ENCODE measurements around the gene CRTAP.
"Not testable (repeated sequence)": the region's sequence is repeated elsewhere in the genome, so short reads cannot be mapped to it uniquely, and the experiment has no call there.

The CRTAP gene

DNA sequence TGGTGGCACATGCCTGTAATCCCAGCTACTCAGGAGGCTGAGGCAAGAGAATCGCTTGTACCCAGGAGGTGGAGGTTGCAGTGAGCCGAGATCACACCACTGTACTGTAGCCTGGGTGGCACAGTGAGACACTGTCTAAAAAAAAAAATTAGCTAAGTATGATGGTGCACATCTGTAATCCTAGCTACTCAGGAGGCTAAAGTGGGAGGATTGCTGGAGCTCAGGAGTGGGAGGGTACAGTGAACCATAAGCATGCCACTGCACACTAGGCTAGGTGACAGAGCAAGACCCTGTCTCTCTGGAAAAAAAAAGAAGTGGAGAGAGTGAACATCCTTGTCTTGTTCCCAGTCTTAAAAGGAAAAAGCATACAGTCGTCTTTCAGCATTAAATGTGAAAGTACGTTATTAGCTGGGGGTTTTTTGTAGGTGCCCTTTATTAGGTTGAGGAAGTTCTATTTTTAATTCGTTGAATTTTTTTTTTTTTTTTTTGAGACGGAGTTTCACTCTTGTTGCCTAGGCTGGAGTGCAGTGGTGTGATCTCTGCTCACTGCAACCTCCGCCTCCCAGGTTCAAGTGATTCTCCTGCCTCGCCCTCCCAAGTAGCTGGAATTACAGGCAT is 25.3 kb downstream of the CRTAP start:
- DNase-seq (ENCODE audit: low spot score); FAIRE-seq: not testable (repeated sequence)

- DNase-seq (ENCODE audit: low spot score) (no peak), FAIRE-seq (no peak)
These were observed 26.2 kb downstream of the CRTAP start for GRCh38 chr3:33139996-33140395.

DNA sequence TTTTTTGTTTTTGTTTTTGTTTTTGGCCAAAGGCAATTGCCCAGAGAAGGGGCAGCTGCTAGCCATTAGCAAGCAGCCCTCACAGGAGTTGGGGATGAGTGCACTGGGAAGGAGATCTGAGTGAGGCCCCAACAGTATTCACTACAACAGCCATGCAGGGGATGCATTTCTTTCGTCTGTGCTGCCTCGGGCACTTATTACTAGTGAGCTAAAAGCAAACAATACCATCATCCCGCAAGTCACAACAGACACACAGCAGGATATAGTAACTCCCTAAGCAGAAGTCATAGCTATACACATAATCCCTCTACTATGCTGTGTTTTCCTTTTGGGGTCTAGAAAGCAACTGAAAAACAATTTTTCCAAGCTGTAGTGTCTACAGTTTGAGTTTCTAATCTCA is 27.2 kb downstream of the CRTAP start:
- FAIRE-seq = no peak
- DNase-seq (ENCODE audit: low spot score) = no peak

DNA sequence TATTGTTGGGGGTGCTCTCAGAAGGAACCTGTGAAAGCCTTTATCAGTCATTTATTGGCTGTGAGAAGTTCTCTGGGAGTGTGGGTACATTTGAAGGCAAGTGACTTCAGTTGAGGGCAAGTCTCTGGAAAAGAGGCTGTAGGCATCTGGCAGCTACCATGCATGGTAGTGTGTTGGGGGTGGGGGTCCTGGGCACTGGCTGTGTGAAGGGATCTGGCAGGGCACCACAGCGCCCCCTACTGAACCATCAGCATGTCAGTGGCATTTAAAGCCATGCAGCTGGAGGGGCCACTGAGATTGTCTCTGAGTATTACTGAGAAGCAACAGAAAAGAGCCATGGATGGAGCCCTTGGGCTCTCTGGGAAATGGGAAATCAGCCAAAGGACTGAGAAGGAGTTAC is 30.6 kb downstream of the CRTAP start:
- FAIRE-seq = no peak
- DNase-seq (ENCODE audit: low spot score) = peak; percentile 30

DNA sequence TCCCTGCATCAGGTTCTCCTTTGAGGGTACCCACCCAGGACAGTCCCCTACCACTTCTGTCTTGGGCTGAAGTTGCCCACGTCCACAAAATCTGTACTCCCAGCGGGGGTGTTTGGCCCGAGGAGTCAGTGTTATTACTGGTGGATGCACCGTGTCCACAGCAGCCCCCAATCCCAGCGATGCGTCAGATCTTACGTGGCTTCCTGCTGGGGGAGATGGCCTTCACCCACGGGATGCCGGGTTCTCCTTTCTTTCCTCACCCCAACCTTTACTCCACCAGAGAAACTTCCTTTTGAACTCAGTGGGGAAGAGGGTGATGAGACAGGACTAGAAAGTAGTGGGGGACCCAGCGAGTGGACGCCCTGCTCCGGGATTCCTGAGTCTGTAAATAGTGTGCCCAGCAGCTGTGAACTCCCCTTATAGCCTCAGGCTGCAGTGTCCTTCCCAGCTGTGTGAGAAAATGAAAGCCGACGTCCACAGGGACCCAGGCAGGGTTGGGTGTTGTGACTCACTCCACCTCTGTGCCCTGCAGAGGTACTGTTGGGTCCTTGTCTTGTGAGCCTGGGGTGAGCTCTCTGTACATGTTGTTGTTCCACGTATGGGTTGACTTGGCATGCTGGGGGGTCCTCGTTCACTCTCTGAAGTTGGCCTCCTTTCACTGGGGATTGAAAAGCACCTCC is 31.5 kb downstream of the CRTAP start:
- no peak for DNase-seq (ENCODE audit: low spot score)
- no peak for FAIRE-seq

DNA sequence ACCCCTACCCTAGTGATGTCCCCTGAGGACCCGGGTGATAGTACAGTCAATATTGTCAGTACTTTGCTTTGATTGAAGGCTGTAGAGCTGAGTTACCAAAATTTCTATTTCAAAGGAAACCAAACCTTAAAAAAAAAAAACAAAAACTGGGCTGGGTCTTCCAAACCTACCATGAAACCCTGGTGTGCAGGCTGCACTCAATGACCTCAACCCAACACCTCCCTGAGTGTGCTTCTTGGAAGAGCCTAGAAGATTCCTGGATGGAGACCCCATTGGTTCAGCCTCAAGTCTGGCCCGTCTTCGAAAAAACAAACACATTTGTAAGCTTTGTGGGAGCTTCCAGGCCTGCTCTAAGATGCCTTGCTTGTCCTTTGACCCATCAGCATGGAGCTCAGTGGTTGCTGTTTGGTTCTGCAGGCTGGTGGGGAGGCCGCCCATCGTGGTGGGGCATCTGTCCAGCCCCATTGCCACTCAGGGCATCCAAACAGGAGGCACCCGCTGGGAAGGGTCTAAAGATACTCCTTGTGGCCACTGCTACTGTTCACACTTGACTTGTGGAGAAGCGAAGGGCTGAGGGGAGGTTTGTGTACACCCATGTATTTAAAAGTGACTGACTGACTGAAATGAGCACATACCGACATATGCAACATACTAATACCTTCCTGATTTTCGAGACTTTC is 32.2 kb downstream of the CRTAP start:
- FAIRE-seq = no peak
- no peak for DNase-seq (ENCODE audit: low spot score)

- FAIRE-seq (no peak), DNase-seq (ENCODE audit: low spot score) (no peak)
These were observed 33.1 kb downstream of the CRTAP start for GRCh38 chr3:33146791-33147445.

- no peak for FAIRE-seq
- no peak for DNase-seq (ENCODE audit: low spot score)
These were observed 35.5 kb downstream of the CRTAP start for GRCh38 chr3:33149342-33149741.

- no peak for FAIRE-seq
These were observed 38.8 kb downstream of the CRTAP start for GRCh38 chr3:33152363-33153360.

DNA sequence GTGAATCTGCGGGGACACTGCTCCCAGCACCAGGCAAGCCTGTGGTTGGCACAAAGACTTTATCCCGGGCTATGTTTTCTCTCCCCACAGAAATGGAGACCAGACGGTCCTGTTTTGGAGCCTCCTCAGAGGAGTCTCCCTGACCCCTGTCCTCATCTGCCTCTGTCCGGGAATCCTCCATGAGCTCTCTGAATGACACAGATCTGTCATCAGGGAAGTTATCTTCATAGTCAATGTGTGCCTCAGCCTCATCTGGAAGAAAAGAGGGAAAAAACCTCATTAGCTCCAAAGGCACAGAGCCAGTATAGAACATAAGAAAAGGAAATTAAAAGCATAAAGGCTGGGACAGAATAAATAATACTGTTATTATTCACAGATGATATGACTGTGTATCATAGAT is 40.0 kb downstream of the CRTAP start:
- no peak for DNase-seq (ENCODE audit: low spot score)
- no peak for FAIRE-seq

More at GRCh38 chr3:33152363-33153360, 38.8 kb downstream of the CRTAP start:
- DNase-seq (ENCODE audit: low spot score) = peak; percentile 60

GRCh38 chr3:33155301-33155700 is 41.5 kb downstream of the CRTAP start:
- no peak for FAIRE-seq

DNA sequence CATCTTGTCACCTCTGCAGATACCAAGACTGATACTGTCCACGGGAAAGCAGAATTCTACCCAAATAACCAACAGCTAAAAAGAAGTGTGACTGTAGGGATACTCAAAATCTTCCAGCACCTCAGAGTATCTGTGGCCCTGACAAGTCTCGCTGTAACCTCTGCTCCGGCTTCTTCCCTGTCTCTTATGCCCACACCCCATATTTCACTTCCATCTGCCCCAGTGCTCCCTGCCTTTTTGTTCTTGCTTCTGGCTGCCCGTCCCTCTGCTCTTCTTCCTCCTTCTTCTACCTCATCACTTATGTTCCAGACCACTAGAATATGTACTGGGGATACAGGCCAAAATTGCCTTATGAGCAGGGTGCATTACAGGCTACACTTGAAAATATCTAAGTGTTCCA is 45.4 kb downstream of the CRTAP start:
- no peak for FAIRE-seq
- no peak for DNase-seq (ENCODE audit: low spot score)

More at GRCh38 chr3:33155301-33155700, 41.5 kb downstream of the CRTAP start:
- DNase-seq (ENCODE audit: low spot score) = no peak

GRCh38 chr3:33159981-33160380 is 46.2 kb downstream of the CRTAP start:
- DNase-seq (ENCODE audit: low spot score) (no peak), FAIRE-seq (no peak)

GRCh38 chr3:33162621-33163020 is 48.8 kb downstream of the CRTAP start:
- not testable (repeated sequence) for FAIRE-seq; DNase-seq (ENCODE audit: low spot score)

DNA sequence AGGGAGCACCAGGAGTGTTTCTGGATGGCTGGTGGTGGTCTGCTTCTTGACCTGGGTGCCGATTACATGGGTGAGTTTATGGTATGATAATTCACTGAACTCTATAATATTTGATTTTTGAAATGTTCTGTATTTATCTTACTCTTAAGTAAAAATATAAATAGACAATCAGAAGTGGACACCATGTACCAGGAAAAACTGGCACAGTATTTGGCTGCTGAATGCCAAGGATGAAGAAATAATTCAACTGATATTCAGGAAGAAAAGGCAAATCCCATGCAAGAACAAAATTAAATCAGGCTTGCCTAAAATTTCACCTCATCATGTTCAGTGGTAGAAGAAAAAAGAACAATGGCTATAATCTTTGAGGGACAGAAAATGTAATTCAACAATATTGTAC is 51.6 kb downstream of the CRTAP start:
- DNase-seq (ENCODE audit: low spot score) (no peak), FAIRE-seq (no peak)

- DNase-seq (ENCODE audit: low spot score) (no peak), FAIRE-seq (no peak)
These were observed 52.3 kb downstream of the CRTAP start for GRCh38 chr3:33166095-33166494.

- no peak for DNase-seq (ENCODE audit: low spot score)
- no peak for FAIRE-seq
These were observed 53.5 kb downstream of the CRTAP start for GRCh38 chr3:33167284-33167683.

DNA sequence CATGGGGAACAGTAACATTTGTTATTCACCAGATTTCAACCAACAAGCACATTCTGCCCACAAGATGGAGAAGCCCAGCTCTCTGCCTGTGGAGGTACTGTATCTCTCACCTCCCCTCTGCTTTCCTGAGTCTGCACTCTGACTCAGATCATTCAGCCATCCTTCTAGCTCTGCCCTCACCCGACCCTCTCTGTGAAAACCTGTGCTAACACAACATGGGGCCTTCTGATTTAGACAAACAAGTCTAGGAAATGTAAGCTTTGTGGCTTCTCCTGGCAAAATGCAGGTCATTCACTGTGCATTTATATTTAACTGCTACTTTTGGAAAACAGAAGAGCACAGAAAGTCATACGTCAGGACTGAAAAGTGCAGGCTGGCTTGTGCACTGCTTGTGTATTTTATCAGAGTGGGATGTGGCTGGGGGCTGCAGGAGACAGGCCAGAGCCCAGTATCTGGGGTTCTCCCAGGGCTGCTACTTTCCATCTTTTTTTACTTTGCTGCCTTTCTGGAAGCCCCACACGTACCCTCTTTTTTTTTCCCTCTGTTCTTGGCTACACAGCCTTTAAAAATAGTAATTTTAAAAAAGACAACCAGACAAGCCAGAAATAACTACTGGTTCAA is 54.0 kb downstream of the CRTAP start:
- DNase-seq (ENCODE audit: low spot score) = no peak
- FAIRE-seq = no peak

DNA sequence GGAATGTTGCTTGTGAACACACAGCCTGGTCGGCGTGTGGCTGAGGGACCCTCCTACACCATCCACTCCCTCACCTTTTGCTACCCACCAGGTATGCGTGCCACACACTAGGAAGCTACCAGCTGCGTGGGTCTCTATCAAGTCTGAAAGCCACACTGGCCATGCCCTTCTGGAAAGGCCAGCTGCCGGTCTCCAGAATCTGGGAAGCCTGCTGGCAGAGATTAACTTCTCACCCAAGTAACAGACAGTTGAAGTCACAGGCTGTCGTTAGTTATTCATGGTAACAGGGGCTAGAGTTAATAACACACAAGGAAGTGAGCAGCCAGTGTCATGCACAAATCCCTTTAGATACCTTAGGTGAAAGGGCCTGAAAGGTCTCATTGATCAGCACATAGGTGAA is 56.7 kb downstream of the CRTAP start:
- FAIRE-seq = no peak

GRCh38 chr3:33171580-33171979 is 57.8 kb downstream of the CRTAP start:
- DNase-seq (ENCODE audit: low spot score) (no peak), FAIRE-seq (no peak)

More for the DNA sequence above, 56.7 kb downstream of the CRTAP start:
- DNase-seq (ENCODE audit: low spot score) = no peak
